GM23338 (cell line): ENCODE data around the gene BTNL2. TPM values are rescaled to one million over a fixed set of nuclear protein-coding genes. Genes with fewer than 3 reads are reported as not detected.

Source experiments
- ATAC-seq: fragments of 200-7000 bp; cut with Tn5 transposase; 3 replicates; pipeline ENCODE4 v1.9.1; 2020
- DNase-seq: peaks from one replicate; pipeline ENCODE4 v3.0.0-alpha.2; 2015; ENCODE audit warnings: low spot score
- H2AFZ ChIP-seq: fragments of 200-600 bp; sonication (generic); 2 replicates; pipeline ENCODE4 v1.8.0; 2016; ENCODE audit warnings: antibody characterized with exemption, mild to moderate bottlenecking, moderate library complexity
- H3F3A ChIP-seq: fragments of 200-600 bp; sonication (generic); replicated peaks from 2 replicates; pipeline ENCODE4 v1.8.0; 2017; ENCODE audit warnings: antibody characterized with exemption, mixed run types, low read depth
- H3K27ac ChIP-seq: fragments of 200-600 bp; sonication (generic); 2 replicates; pipeline ENCODE4 v1.6.1; 2016; ENCODE audit warnings: low read depth
- H3K27me3 ChIP-seq: fragments of 200-600 bp; sonication (generic); 2 replicates; pipeline ENCODE4 v1.8.0; 2016; ENCODE audit warnings: mild to moderate bottlenecking, mixed run types, moderate library complexity; ENCODE audit not compliant: insufficient read depth
- H3K36me3 ChIP-seq: fragments of 200-600 bp; sonication (generic); 2 replicates; pipeline ENCODE4 v1.8.0; 2016; ENCODE audit warnings: mild to moderate bottlenecking; ENCODE audit not compliant: insufficient read depth
- H3K4me1 ChIP-seq: fragments of 200-600 bp; sonication (generic); 2 replicates; pipeline ENCODE4 v1.8.0; 2016; ENCODE audit warnings: mild to moderate bottlenecking, moderate library complexity; ENCODE audit not compliant: insufficient read depth
- H3K4me2 ChIP-seq: fragments of 200-600 bp; sonication (generic); 2 replicates; pipeline ENCODE4 v1.7.1; 2017; ENCODE audit warnings: mixed run types
- H3K4me3 ChIP-seq: fragments of 200-600 bp; sonication (generic); 2 replicates; pipeline ENCODE4 v1.6.1; 2016; ENCODE audit warnings: mixed run types
- H3K79me2 ChIP-seq: fragments of 200-600 bp; sonication (generic); replicated peaks from 2 replicates; pipeline ENCODE4 v1.8.0; 2017; ENCODE audit warnings: mild to moderate bottlenecking; ENCODE audit not compliant: insufficient read depth
- H3K9me2 ChIP-seq: fragments of 200-600 bp; sonication (generic); 2 replicates; pipeline ENCODE4 v1.8.0; 2017; ENCODE audit not compliant: insufficient read depth
- H4K20me1 ChIP-seq: fragments of 200-600 bp; sonication (generic); replicated peaks from 2 replicates; pipeline ENCODE4 v1.8.0; 2017; ENCODE audit warnings: mild to moderate bottlenecking; ENCODE audit not compliant: insufficient read depth
- H3K27ac Mint-ChIP-seq: 2 replicates; pipeline ENCODE4 v1.8.0; 2020; ENCODE audit warnings: inconsistent platforms, mild to moderate bottlenecking, moderate library complexity, mixed read lengths
- H3K27me3 Mint-ChIP-seq: 3 replicates; pipeline ENCODE4 v1.8.0; 2022; ENCODE audit warnings: low read depth, mild to moderate bottlenecking, moderate library complexity, mixed read lengths, inconsistent platforms; ENCODE audit not compliant: insufficient read depth, poor library complexity
- H3K36me3 Mint-ChIP-seq: 3 replicates; pipeline ENCODE4 v1.8.0; 2021; ENCODE audit warnings: low read depth, mild to moderate bottlenecking, inconsistent platforms, moderate library complexity, mixed read lengths
- H3K4me1 Mint-ChIP-seq: 3 replicates; pipeline ENCODE4 v1.8.0; 2020; ENCODE audit warnings: mild to moderate bottlenecking, inconsistent platforms, mixed read lengths
- H3K4me3 Mint-ChIP-seq: 3 replicates; pipeline ENCODE4 v1.8.0; 2021; ENCODE audit warnings: moderate library complexity, mild to moderate bottlenecking, inconsistent platforms, mixed read lengths
- H3K9me3 Mint-ChIP-seq: 3 replicates; pipeline ENCODE4 v1.8.0; 2020; ENCODE audit warnings: moderate library complexity, mild to moderate bottlenecking, inconsistent platforms, mixed read lengths
- CREB1 ChIP-seq: fragments of 250-450 bp; sonication (Bioruptor Pico); IDR thresholded peaks from 2 replicates; pipeline ENCODE4 v1.5.0; 2020; ENCODE audit warnings: low read depth, mild to moderate bottlenecking, moderate library complexity
- CTCF ChIP-seq, 2 experiments: fragments of 200-600 bp in 1 of 2; sonication (generic) in 1 of 2; conservative IDR thresholded peaks; 2 replicates each; pipeline versions ENCODE4 v1.5.1 to v1.6.1; 2016 to 2017; ENCODE audit warnings: antibody characterized with exemption in 2 of 2, low read depth in 2 of 2, mild to moderate bottlenecking in 2 of 2, moderate library complexity in 1 of 2
- ETS1 ChIP-seq: IDR thresholded peaks from 2 replicates; pipeline ENCODE4 v1.6.1; 2016; ENCODE audit warnings: antibody characterized with exemption
- EZH2 ChIP-seq: fragments of 200-600 bp; sonication (generic); IDR thresholded peaks from one replicate; pipeline ENCODE4 v1.8.0; 2017; ENCODE audit warnings: antibody characterized with exemption, mild to moderate bottlenecking, low read depth; ENCODE audit not compliant: unreplicated experiment
- EZH2phosphoT487 ChIP-seq: fragments of 200-600 bp; sonication (generic); IDR thresholded peaks from one replicate; pipeline ENCODE4 v1.8.1; 2018; ENCODE audit warnings: antibody characterized with exemption; ENCODE audit not compliant: unreplicated experiment
- JUNB ChIP-seq: IDR thresholded peaks from one replicate; pipeline ENCODE4 v1.6.1; 2016; ENCODE audit warnings: antibody characterized with exemption; ENCODE audit not compliant: unreplicated experiment
- NANOG ChIP-seq: IDR thresholded peaks from 2 replicates; pipeline ENCODE4 v1.6.1; 2016; ENCODE audit warnings: antibody characterized with exemption, borderline replicate concordance
- POLR2AphosphoS5 ChIP-seq: IDR thresholded peaks from 2 replicates; pipeline ENCODE4 v1.6.1; 2016; ENCODE audit warnings: antibody characterized with exemption, low read depth
- REST ChIP-seq: IDR thresholded peaks from one replicate; pipeline ENCODE4 v1.6.1; 2018; ENCODE audit warnings: antibody characterized with exemption; ENCODE audit not compliant: unreplicated experiment
- STAT1 ChIP-seq: IDR thresholded peaks from one replicate; pipeline ENCODE4 v1.6.1; 2016; ENCODE audit warnings: antibody characterized with exemption; ENCODE audit not compliant: unreplicated experiment
- ZNF114 ChIP-seq: fragments of 250-450 bp; sonication (Bioruptor Pico); IDR thresholded peaks from 2 replicates; pipeline ENCODE4 v1.5.0; 2020; ENCODE audit warnings: mild to moderate bottlenecking, moderate library complexity
- ZNF331 ChIP-seq: fragments of 250-450 bp; sonication (Bioruptor Pico); IDR thresholded peaks from 2 replicates; pipeline ENCODE4 v1.5.0; 2020; ENCODE audit warnings: low read depth, mild to moderate bottlenecking, moderate library complexity
- ZNF462 ChIP-seq: fragments of 250-450 bp; sonication (Bioruptor Pico); IDR thresholded peaks from 2 replicates; pipeline ENCODE4 v1.5.0; 2020; ENCODE audit warnings: mild to moderate bottlenecking, moderate library complexity
- polyA plus RNA-seq: library from polyadenylated mRNA; unstranded; fragments of >200 nt; fragmentation: Nextera tagmentation; extraction: Ambion mirVana; gene quantifications from 2 replicates; pipeline ENCODE4 v1.2.1, GENCODE V29; 2016
- total RNA-seq: library from RNA; depleted of rRNA; stranded (reverse); fragments of >200 nt; shearing (Covaris generic); gene quantifications from 2 replicates; pipeline ENCODE4 v1.2.3, GENCODE V29; 2014

The BTNL2 gene
- total and polyA plus RNA-seq, 2 experiments from 2014 or later = not detected

GRCh38 chr6:32411566-32412327 is 4.8 kb upstream of the BTNL2 start:
- Histone ChIP-seq H3F3A (no peaks in the 10 kb centered on the region), H2AFZ (no peak overlapping the region), H3K4me3 (no peak overlapping the region), H3K4me2 (no peak overlapping the region), H3K27me3 (peaks cover 11% of the 10 kb centered on the region), H3K79me2 (no peaks in the 10 kb centered on the region), H4K20me1 (no peaks in the 10 kb centered on the region), H3K36me3 (no peaks in the 10 kb centered on the region), H3K4me1 (no peaks in the 10 kb centered on the region), H3K9me2 (no peaks in the 10 kb centered on the region), H3K27ac (no peak overlapping the region)
- TF ChIP-seq ZNF331 (CRISPR knock-in tag) (no peak), STAT1 (no peak), REST (no peak), EZH2 (no peak), EZH2phosphoT487 (no peak), NANOG (no peak), ETS1 (no peak), ZNF114 (CRISPR knock-in tag) (no peak), ZNF462 (CRISPR knock-in tag) (no peak), CTCF (conservative IDR thresholded peaks at IDR 0.05; ENCODE audit: low read depth in 2 of 2) (no peak), CREB1 (no peak), JUNB (no peak), POLR2AphosphoS5 (no peak)
- peaks cover 9% of the 10 kb centered on the region for H3K4me1 Mint-ChIP-seq
- H3K27me3 Mint-ChIP-seq = peaks cover 11% of the 10 kb centered on the region
- no peak overlapping the region for H3K27ac Mint-ChIP-seq
- H3K36me3 Mint-ChIP-seq = no peaks in the 10 kb centered on the region
- ATAC-seq = no peak
- H3K9me3 Mint-ChIP-seq = no peaks in the 10 kb centered on the region; the same call in 2 of the 3 replicates
- H3K4me3 Mint-ChIP-seq = no peak overlapping the region
- no peak for DNase-seq
